HG03097 (cell line): ENCODE data around the gene SSBP2.
"Not testable (repeated sequence)": the region's sequence is repeated elsewhere in the genome, so short reads cannot be mapped to it uniquely, and the experiment has no call there.

ENCODE experiments used
- ATAC-seq: cut with Tn5 transposase; IDR thresholded peaks from one replicate; pipeline ENCODE4 v1.9.1; 2021; ENCODE audit not compliant: unreplicated experiment, low FRiP score

Gene SSBP2

DNA sequence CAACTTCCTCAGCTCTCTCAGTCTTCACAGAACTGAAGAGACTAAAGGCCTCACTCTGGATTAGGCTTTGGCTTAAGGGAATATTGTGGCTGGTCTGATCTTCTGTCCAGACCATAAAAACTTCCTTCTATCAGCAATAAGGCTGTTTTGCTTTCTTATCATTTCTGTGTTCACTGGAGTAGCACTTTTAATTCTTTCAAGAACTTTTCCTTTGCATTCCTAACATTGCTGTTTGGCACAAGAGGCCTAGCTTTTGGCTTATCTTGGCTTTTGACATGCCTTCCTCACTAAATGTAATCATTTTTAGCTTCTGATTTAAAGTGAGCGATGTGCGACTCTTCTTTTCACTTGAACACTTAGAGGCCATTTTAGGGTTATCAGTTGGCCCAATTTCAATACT, 268.3 kb downstream of the SSBP2 start:
- ATAC-seq: no peak

DNA sequence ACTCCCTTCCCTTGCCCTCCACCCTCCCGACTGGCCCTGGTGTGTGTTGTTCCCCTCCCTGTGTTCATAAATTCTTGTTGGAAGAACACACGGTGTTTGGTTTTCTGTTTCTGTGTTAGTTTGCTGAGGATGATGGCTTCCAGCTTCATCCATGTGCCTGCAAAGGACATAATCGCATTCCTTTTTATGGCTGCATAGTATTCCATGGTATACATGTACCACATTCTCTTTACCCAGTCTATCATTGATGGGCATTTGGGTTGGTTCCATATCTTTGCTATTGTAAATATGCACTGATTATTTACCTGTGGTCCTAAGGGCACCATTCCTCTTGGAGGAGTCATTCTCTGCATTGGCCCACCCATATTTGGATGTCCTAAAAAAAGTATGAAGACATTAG, 277.5 kb downstream of the SSBP2 start:
- ATAC-seq: not testable (repeated sequence)

DNA sequence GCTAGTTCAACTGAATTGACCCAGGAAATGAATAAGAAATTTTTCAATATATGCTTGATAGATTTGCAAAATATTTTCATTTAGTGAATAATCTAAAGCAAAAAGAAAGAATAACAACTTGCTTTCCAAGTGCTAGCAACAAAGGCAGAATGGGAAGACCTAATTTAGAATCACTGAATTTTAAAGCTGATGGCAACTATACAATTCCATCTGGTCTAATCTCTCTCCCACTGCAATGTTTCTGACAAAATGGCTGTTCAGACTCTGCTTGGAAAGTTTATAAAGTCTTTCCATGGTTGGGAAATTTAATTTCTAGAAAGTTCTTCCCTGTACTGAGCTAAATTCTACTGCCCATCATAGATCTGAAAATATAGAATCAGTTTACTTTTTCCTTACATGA, 281.2 kb downstream of the SSBP2 start:
- no peak for ATAC-seq

DNA sequence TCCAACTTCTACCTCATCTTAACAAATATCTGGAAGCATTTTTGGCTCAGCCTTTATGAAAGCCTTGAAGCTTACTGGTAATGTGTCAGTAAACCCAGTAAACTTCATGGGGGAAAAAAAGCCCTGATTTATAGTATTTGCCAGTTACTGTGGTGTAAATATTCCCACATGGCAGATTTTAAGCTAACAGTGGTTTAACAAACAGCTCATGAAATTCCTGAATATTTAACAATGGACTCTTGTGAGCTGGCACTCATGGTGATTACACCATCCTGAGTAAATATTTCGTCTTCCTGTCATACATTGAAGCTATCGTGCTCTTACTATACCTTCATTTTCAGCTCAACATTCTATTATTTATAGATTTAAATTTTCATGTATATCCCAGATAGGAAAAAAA, 300.0 kb downstream of the SSBP2 start:
- no peak for ATAC-seq

DNA sequence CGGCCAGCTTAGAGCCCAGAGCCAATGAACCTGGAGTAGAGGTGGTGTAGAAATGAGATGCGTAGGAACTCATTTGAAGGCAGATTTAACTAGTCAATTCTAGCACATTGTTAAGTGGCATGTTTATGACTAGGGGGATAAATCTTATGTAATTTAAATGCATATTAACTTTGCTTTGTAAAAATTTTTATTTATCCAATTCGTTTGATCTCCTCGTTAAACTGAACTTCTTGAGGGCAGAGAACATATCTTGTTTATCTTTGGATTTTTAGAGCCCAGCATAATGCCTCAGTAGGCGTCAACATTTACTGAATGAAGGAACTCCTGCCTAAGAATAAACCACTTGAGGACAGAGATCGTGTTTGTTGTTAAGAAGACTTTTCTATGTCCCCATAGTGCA, 315.9 kb downstream of the SSBP2 start:
- no peak for ATAC-seq

DNA sequence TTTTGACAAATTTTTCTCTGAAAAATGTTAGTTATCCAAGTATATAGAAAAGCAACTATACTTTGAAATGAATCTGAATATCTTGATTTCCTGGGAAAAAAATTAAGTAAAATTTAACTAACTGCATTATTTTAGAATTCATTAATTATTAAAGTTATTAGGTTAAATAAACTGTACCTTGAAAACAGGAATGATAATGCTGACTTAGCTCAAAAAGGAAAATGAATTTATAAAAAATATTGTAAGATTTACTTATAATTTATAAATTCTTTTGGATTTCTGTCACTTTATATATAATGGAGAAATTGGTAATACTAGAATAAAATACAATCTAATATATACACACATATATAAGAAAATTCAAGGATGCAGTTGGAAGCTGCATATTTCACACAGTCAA, 320.9 kb downstream of the SSBP2 start:
- ATAC-seq: no peak

DNA sequence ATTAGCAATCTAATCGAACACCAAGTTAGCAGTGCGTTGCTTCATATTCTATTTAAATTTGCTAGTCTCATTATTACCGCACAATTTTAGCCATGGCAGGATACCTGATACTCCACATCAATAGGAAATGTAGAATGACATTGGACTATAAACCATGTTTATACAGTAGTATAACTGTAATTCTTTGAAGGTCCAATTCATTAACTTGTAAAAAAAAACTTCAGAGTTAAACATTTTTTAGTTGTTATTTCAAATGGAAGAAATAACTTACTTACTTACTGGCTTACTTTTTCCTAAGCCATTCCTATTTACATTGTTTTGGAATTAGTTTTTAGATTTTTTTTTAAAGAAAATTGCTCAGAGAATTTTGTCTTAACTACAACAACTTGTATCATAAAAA, 321.5 kb downstream of the SSBP2 start:
- no peak for ATAC-seq

DNA sequence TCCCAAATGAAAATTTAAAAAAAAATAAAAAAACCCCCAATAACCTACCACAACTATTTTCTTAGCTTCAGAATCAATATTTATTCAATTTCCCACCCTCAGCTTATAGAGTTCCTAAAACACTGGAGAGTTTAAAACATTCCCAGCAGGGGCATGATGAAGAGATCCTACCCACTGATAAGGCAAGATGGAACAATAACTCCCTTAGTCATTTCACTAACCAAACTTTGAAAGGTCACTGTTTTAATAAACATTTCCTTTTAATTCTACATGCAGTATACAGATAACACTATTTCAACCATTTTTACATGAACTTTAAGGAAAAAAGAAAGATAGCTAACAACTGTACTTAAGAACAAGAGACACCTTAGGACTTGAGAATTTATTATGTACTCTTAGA, 322.0 kb downstream of the SSBP2 start:
- no peak for ATAC-seq

DNA sequence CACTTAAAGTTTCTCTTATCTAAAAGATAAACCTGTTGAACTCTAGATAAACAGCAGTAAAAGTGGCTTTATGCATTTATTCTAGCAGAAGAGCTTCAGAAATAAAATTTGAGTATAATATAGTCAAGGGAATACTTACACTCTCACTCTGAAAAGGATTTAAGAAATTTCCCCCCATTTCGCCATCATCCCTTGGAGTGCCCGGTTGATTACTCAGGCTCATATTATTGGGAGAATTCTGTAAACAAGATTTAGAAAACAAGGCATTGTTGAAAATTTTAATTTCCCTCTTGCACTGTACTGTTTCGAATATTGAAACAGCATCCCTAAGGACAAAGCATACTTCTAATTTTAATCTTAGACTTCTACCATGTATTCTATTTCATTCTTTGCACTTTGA, 322.5 kb downstream of the SSBP2 start:
- ATAC-seq: no peak

DNA sequence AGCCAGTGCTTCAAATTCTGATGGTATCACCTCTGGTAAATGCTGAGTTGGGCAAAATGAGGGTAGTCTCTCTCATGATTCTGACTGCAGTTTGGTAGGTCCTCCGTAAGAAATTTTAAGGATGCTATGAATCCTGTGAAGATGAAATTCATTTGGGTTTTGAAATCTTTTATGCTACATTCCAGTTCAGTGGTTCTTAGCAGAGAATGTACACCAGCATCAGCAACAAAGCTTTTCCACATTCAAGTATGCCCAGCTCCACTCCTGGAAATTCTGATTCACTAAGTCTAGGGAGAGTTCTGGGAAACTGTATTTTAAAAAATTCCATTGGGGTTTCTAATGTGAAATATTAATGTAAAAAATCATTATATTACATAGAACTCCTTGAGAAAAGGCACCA, 323.3 kb downstream of the SSBP2 start:
- no peak for ATAC-seq

DNA sequence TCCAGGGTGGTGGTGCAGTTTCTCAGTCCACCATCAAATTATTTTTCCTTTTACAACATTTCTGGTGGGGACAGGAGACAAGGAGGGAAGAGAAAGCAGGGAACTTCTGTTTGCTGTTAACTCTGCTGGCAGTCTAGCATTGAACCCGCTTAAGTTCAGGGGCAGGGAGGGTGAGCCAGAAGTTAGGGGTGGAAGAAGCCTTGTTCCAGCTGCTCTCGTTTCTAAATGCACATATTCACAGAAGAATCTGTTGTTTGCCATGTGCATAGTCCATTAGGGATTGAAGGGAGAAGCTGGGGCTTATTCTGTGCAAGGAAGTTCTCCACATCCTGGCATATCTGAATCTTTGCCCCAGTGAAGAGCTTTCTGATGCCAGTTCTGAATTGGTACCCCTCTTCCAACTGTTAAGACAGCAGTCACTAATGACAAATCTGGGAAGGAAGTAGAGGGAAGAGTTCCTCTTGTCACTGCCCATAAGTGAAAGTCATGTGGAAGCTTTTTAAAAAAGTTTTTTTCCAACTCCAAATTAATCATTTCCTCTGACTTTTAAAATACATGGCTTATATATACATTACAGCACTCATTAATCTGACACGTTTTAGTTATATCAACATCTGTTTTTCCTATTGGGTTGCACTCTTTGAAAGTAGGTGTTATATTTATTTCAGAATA, 324.4 kb downstream of the SSBP2 start:
- no peak for ATAC-seq

DNA sequence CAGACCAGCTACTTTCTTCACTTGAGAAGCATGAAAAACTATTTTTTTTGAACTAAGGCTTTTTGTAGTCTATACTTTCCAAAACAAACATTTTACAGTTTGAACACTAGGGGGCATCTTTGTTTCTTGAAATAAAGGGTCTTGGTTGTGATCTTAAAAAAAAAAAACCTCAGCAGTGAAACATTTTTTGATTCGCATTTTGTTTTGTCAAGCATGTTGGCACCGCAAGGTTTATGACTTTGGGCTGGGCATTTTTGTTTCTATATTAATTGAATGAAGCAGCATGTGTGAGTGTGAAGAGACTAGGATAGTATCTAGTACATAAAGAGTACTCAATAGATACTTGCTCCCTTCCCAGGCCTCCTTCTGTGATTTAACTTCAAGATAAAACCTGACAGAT, 325.3 kb downstream of the SSBP2 start:
- no peak for ATAC-seq

DNA sequence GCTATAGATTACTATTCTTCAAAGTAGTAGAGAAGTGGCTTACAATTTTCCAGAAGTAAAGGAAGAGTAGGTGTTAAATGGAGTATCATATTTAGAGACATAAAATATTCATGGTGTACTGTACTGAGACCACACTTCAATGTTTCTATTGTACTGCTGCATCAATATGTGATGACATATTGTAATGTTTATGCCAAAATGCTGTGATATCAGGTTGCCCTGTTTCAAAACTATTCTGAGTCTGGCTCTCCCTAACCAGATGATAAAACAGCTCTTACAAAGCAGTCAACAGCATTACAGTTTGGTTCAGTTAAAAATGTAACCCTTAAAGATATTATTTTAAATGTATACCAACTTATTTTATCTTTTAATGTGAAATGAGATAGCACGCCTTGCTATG, 326.2 kb downstream of the SSBP2 start:
- no peak for ATAC-seq

DNA sequence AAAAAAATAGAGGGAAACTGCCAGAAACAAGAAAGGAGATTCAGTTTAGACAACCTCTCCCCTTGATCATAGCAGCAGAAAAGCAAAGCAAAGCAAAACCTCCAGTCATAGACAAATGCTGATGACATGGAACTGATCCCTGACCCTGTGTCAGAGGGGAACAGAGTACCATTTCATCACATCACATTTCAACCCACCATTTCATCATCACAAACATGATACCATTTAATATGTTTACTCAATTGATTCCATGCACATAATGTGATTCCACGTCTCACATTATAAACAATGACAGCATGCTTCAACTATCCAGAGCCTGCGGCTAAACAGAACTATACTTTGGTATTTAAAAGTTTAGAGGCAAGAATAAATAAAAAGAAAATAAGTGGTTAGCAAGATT, 328.2 kb downstream of the SSBP2 start:
- no peak for ATAC-seq

DNA sequence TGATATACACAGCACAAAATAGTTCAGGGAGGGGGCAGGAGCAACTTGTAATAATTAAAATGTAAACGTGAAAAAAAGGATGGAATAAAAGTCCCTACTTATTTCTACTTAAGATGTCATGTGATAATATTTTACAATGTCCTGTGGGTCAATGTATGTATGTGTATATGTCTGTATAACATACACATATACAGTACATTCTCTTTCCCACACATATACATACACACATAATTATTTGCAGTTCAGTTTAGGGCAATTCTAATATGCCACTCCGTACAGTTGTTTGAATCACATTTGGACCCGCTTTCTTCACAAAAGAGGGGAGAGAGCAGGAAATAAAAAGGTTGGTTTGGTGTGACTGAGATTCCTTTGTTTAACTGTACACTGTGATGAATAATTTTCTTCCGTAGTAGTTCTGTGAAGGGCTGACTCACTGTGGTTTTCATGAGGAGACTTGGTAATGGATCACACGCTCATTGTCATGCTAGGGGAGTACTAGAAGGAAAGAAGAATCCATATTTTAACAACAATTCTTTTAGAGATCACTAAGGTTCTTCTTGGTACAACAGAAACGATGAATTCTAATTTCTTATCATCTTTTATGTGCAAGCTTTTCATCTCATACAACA, 330.7 kb downstream of the SSBP2 start:
- no peak for ATAC-seq

DNA sequence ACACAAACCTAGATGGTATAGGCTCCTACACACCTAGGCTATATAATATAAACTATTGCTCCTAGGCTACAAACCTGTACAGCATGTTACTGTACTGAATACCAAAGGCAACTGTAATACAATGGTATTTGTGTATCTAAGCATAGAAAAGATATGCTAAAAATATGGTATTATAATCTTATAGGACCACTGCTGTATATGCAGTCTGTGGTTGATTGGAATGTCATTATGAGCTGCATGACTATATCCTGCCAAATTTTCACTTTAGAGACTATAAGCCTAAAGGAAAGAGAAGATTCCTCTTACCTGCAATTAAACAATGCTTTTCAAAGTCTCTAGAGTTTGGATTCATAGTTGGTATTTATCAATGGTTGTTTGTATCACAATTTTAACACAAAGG, 332.3 kb downstream of the SSBP2 start:
- no peak for ATAC-seq

DNA sequence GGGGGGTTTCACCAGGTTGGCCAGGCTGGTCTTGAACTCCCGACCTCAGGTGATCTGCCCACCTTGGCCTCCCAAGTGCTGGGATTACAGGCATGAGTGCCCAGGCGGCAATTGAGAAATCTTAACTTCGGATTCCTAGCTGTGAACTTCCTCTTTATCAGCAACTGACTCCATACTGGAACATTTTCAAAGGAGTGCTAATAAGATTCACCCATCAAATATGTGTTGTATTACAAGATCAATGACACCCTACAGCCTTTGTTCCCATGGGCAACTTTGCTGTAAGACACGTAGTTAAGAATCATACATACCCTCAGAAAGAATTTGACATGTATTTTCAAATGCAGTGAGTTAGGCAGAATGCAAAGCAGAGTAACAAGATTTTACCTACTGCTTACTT, 333.8 kb downstream of the SSBP2 start:
- no peak for ATAC-seq

DNA sequence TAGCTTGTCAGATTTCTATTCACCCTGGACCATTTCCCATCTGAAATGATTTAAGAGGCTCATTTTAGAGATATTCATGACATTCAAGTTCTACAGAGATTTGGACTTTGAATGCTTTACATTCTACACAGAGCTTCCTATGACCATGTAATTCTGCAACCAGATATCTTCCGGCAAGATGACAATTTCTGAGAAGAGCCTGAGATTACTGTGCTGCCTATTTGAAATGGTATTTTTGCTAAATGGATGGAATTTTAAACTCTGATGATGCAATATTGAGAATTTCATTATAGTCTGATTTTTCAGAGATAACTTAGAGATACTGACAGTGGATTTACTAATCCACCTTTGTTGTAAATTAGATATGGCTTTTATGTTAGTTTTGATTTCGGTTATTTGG, 341.0 kb downstream of the SSBP2 start:
- ATAC-seq: no peak

DNA sequence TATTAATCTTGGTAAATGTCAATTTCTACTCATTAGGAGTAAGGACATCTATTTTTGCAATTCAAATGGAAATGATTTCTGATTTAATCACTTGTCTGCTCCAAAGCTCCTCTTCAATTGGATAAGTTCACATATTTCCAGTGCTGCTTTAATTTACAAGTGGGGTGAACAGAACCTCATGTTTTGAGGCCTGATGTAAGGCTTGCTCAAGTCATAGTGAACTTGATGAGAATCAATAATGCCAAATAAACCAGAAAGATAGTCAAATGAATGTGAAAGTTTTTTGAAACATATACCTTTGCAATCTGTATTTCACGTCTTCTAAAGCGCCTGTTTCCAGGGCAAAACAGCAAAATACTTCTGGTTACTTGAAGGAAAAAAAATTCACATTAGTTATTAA, 341.5 kb downstream of the SSBP2 start:
- no peak for ATAC-seq

DNA sequence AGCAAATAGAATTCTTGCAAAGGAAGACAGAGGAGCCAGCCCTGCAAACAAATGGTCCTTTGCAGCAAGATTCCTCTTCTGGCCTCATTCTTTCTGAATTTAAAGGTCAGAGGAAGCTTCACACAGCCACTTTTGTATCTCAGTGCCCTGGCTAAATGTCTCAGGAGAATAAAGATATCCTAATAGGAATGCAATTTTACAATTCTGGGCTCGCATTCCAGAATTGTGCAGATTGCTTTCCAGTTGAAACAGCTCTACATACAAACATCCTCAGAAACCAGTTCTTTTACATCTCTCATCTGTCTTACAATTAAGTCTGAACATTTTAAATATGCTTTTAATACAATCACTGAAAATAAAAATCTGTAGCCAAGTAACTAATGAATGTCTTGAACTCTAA, 342.4 kb downstream of the SSBP2 start:
- ATAC-seq: no peak

DNA sequence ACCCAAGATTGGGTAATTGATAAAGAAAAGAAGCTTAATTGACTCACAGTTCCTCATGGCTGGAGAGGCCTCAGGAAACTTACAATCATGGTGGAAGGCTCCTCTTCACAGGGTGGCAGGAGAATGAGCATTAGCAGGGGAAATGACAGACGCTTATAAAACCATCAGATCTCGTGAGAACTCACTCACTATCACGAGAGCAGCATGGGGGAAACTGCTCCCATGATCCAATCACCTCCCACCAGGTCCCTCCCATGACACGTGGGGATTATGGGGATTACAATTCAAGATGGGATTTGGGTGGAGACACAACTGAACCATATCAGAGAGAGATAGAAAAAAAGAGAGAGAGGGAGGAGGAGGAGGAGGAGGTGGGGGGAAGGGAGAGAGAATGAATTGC, 343.1 kb downstream of the SSBP2 start:
- ATAC-seq: not testable (repeated sequence)

DNA sequence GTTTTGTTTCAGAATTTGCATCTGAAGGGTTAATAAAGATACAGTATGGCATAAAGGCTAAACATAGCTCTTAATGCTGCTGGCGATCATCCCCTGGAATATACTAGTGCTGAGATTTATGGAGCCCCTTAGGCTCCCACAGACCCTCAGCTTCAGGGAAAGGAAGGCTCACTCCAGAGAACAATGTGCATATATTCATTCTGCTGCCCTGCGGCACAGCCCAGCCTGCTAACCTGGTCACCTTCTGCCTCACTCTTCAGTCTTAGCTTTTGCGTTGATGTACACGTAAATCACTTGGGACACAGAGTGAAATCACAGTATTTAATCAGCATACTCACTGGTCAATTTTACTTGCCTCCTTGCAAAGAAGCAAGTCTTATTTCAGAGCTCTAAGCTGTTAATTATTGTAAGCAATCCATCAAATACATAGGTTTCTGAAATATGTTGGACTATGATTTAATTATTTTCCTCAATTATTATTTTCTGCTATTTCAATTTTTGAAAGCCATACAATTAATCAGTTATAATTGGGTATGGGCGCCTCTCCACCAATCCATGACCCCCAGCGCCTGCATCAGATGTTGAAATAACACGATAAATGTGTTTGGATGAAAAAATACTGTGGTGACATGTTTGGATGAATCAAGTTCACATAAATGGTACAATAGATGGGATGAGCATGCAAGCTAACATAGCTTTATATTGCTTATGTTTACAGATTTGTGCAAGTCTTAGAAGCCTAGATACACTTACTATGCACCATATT, 345.6 kb downstream of the SSBP2 start:
- ATAC-seq: no peak
